Psoas muscle (tissue), 8 donors: Measurements from ENCODE around the gene PLD6. TPM values are rescaled to one million over a fixed set of nuclear protein-coding genes. Genes with fewer than 3 reads are reported as not detected.
"Not testable (repeated sequence)": the region's sequence is repeated elsewhere in the genome, so short reads cannot be mapped to it uniquely, and the experiment has no call there.

Experiments used
- ATAC-seq, 4 donors: fragments of 200-7000 bp; cut with Tn5 transposase; one replicate each; pipeline ENCODE4 v1.9.1; 2020; ENCODE audit warnings: moderate library complexity in 3 of 4, mild to moderate bottlenecking in 2 of 4
- DNase-seq, 2 donors: peaks; one replicate each; pipeline ENCODE4 v3.0.0-alpha.2; 2020
- H3K27ac ChIP-seq: fragments of 200-600 bp; one replicate; pipeline ENCODE4 v1.8.0; 2022
- H3K27me3 ChIP-seq, 3 donors: fragments of 200-600 bp in 1 of 3; one replicate each; pipeline versions ENCODE4 v1.6.1 to v1.8.0; 2013 to 2022; ENCODE audit warnings: low read length in 2 of 3, mild to moderate bottlenecking in 2 of 3, moderate library complexity in 1 of 3; ENCODE audit not compliant: insufficient read depth in 3 of 3
- H3K36me3 ChIP-seq, 2 donors: fragments of 200-600 bp in 1 of 2; one replicate each; pipeline versions ENCODE4 v1.6.1 to v1.8.0; 2013 to 2022; ENCODE audit warnings: low read depth in 1 of 2, mild to moderate bottlenecking in 1 of 2, moderate library complexity in 1 of 2; ENCODE audit not compliant: insufficient read depth in 1 of 2
- H3K4me1 ChIP-seq: fragments of 200-600 bp; one replicate; pipeline ENCODE4 v1.8.0; 2022
- H3K4me3 ChIP-seq: fragments of 200-600 bp; one replicate; pipeline ENCODE4 v1.8.0; 2022; ENCODE audit warnings: mild to moderate bottlenecking
- H3K9me3 ChIP-seq: fragments of 200-600 bp; one replicate; pipeline ENCODE4 v1.8.0; 2022
- CTCF ChIP-seq: fragments of 200-600 bp; IDR thresholded peaks from one replicate; pipeline ENCODE4 v1.8.0; 2022; ENCODE audit warnings: antibody characterized with exemption
- WGBS, 3 donors: extraction: QIAGEN DNeasy Blood & Tissue Kit; methylation state at CpG; one replicate each; pipeline versions ENCODE4 v1.1.6 to v1.1.7; 2013; 5-methylcytosine and 5-hydroxymethylcytosine counted together
- intact Hi-C, 2 donors: fragments of 100-400 bp; cut with DNase I; formaldehyde crosslinking; loops; one replicate each; pipeline versions ENCODE4 v1.11.0 to v1.14.2; 2022
- long read RNA-seq, 2 donors: library from polyadenylated mRNA; unstranded; transcript quantifications; one replicate each; pipeline ENCODE4 v2.0.0, GENCODE V29; 2021
- polyA plus RNA-seq, 3 donors: library from polyadenylated mRNA; stranded (reverse); fragments of 200-250 nt; gene quantifications; one replicate each; pipeline ENCODE4 v1.2.3, GENCODE V29; 2013
- total RNA-seq, 4 donors: library from RNA; stranded (reverse); fragmentation: NEBNext Ultra II Directional in 2 of 4; extraction: Animal tissue kit (Norgen Biotek cat#: 25700) in 2 of 4; gene quantifications; one replicate each; pipeline versions ENCODE4 v1.2.1 to v1.2.4, GENCODE V29; 2021 to 2023
- donor health status: healthy with polysubstance abuse.
- donor health status: DM: no; HTN: no; CAD: no; lungs with moderate emphysema.
- donor health status: Bipolar disorder and iron deficiency.
- donor health status: healthy.
- donor health status: DM: yes; HTN: yes; CAD: no.
- donor health status: DM: no; HTN: no; CAD: no.
- donor health status: DM: no; HTN: no; CAD: no.
- donor health status: DM: yes; HTN: yes; CAD: no.

The PLD6 gene, protein sequence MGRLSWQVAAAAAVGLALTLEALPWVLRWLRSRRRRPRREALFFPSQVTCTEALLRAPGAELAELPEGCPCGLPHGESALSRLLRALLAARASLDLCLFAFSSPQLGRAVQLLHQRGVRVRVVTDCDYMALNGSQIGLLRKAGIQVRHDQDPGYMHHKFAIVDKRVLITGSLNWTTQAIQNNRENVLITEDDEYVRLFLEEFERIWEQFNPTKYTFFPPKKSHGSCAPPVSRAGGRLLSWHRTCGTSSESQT
- 1 to 10 TPM in 3 of 4 donors, under 1 TPM in 1; 0.84 to 5.4 (median 2.7) TPM for total RNA-seq
- polyA plus RNA-seq = 1 to 10 TPM; 1.3 to 2.5 (median 2.5) TPM
- long read RNA-seq, donor 1, partial matches to known transcripts = 0 of 1 reads
- long read RNA-seq, donor 1, other reads (novel, unspliced or antisense) = 1 of 1 reads
- long read RNA-seq, donor 2, transcript PLD6-201 (2 exons, 2,560 nt) = major isoform, 16 of 18 reads
- long read RNA-seq, donor 2, partial matches to known transcripts = 0 of 18 reads
- long read RNA-seq, donor 2, other reads (novel, unspliced or antisense) = 2 of 18 reads

DNA sequence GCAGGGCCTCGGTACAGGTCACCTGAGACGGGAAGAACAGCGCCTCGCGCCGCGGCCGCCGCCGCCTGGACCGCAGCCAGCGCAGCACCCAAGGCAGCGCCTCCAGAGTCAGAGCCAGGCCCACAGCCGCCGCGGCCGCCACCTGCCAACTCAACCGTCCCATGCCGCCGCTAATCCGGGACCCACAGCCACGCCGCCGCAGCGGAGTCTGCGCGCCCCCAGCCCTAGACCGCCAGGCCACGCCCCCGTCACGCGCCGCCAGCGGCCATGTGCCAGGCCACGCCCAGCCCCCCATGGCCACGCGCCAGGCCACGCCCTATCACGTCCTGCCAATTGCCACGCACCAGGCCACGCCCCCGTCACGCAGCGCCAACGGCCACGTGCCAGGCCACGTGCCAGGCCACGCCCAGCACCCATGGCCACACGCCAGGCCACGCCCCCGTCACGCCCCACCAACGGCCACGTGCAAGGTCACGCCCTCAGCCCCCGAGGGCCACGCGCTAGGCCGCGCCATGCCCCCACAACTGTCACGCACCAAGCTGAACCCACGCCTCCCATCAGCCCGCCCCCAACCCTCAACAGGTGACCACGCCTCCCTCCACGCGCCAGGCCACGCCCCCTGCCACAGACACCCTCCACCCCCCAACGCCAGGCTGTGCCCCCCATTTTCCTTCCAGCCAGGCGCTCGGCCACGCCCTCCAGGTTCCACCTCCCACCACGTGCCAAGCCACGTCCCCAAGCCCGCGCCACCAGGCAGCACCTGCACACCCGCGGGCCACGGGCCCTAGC lies at the start of gene PLD6:
PLD6 (minus strand) TSS at position 210 of the 789 bp plus-strand sequence; CDS start at position 163, 47 bp downstream.
- peak; percentile 84 to 94 for DNase-seq
- Histone ChIP-seq H3K27me3 (no peaks in the 10 kb centered on the region), H3K36me3 (peaks cover 0 to 15% of the 10 kb centered on the region in 2 donors), H3K4me3 (peak within 1 kb of the TSS; percentile 72), H3K4me1 (peaks cover 31% of the 10 kb centered on the region), H3K9me3 (no peaks in the 10 kb centered on the region), H3K27ac (peak within 1 kb of the TSS; percentile 91)
- TF ChIP-seq CTCF = no peak
- 8 to 19% (median 14%) methylated on average over 58 to 78 of the region's 78 CpGs for WGBS, 3 donors
- peak; percentile 70 to 85 (median 76) for ATAC-seq
- intact Hi-C loops = no loop called here

DNA sequence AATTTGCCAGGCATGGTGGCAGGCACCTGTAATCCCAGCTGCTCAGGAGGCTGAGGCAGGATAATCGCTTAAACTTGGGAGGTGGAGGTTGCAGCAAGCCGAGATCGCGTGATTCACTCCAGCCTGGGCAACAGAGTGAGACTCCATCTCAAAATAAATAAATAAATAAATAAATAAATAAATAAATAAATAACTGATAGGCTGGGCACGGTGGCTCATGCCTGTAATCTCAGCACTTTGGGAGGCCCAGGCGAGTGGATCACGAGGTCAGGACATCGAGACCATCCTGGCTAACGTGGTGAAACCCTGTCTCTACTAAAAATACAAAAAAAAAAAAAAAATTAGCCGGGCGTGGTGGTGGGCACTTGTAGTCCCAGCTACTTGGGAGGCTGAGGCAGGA lies 49.6 kb upstream of the PLD6 start:
- 92 to 93% (median 93%) methylated on average over 9 to 11 of the region's 11 CpGs for WGBS, 3 donors
- H3K27me3 ChIP-seq, ATAC-seq, H3K4me1 ChIP-seq, H3K9me3 ChIP-seq, DNase-seq, H3K27ac ChIP-seq, H3K4me3 ChIP-seq, intact Hi-C loops: not testable (repeated sequence)
- peaks cover 20 to 100% of the 10 kb centered on the region in 2 donors for H3K36me3 ChIP-seq

GRCh38 chr17:17254036-17254435 lies 47.9 kb upstream of the PLD6 start:
- Histone ChIP-seq H3K9me3 (no peaks in the 10 kb centered on the region), H3K27me3 (no peaks in the 10 kb centered on the region), H3K4me1 (no peaks in the 10 kb centered on the region), H3K4me3 (no peak overlapping the region), H3K36me3 (peaks cover 20 to 100% of the 10 kb centered on the region in 2 donors), H3K27ac (no peak overlapping the region)
- 90% methylated on average over 3 of the region's 3 CpGs for WGBS, 3 donors
- TF ChIP-seq CTCF = no peak
- ATAC-seq (no peak), DNase-seq (no peak)
- intact Hi-C loops = no loop called here

DNA sequence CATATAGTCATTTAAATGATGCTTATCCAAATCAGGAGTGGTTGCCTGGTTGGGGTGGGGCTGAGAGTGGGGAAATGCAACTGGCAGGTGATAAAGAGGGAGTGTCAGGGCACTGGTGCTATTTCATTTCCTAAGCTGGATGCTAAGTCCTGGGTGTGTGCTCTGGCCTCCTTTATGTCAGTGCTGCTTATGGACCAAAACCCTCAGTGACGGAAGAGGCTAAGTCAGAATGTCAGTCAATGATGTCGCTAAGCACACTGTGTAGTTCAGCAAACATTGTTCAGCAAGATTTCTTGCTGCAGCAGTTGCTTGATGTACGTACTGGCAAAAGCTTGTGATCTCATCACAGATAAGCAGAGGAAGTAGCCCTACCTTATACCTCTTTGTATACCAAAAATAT lies 47.3 kb upstream of the PLD6 start:
- WGBS, 3 donors = 90 to 99% (median 95%) methylated on average over 3 of the region's 3 CpGs

More for the DNA sequence above, 47.3 kb upstream of the PLD6 start:
- DNase-seq = no peak
- Histone ChIP-seq H3K27me3 (no peaks in the 10 kb centered on the region), H3K36me3 (peaks cover 20 to 100% of the 10 kb centered on the region in 2 donors), H3K9me3 (no peaks in the 10 kb centered on the region), H3K4me3 (no peak overlapping the region), H3K4me1 (no peaks in the 10 kb centered on the region), H3K27ac (no peak overlapping the region)
- intact Hi-C loops = no loop called here
- ATAC-seq = no peak
- TF ChIP-seq CTCF = no peak
